ENCODE measurements around the gene MAP3K8.

DNA sequence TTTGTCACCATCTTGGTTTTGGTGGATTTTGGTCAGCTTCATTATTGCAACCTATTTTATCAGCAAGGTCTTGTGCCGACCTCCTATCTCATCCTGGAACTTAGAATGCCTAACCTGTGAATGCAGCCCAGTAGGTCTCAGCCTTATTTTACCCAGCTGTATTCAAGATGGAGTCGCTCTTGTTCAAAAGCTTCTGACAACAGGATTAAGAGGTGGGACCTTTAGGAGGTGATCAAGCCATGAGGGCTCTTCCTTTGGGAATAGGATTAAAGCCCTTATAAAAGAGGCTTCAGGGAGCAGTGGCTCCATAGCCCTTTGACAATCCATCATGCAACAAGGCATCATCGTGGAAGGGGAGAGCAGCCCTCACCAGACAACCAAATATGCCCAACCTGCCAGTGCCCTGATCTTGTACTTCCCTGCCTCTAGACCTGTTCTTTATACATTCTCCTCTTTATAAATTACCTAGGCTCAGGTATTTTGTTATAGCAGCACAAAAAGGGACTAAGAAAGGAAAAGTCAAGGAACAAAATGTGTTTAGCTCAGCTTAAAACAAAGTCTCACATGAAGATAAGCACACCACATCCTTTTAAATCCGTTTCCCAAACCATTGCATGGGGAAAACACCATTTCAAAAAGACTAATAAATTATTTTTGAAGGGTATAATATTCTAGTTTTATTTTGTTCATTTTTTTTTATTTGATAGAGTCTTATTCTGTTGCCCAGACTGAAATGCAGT, 8.5 kb upstream of the MAP3K8 start:
- TF ChIP-seq, protein P1, sequence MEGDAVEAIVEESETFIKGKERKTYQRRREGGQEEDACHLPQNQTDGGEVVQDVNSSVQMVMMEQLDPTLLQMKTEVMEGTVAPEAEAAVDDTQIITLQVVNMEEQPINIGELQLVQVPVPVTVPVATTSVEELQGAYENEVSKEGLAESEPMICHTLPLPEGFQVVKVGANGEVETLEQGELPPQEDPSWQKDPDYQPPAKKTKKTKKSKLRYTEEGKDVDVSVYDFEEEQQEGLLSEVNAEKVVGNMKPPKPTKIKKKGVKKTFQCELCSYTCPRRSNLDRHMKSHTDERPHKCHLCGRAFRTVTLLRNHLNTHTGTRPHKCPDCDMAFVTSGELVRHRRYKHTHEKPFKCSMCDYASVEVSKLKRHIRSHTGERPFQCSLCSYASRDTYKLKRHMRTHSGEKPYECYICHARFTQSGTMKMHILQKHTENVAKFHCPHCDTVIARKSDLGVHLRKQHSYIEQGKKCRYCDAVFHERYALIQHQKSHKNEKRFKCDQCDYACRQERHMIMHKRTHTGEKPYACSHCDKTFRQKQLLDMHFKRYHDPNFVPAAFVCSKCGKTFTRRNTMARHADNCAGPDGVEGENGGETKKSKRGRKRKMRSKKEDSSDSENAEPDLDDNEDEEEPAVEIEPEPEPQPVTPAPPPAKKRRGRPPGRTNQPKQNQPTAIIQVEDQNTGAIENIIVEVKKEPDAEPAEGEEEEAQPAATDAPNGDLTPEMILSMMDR (IDR thresholded peaks at IDR 0.05), result no peak
- no peak for TF ChIP-seq POLR2A (IDR thresholded peaks at IDR 0.05)
